Astrocyte (in vitro differentiated cells and primary cell): Measurements from ENCODE around the gene COG4.

Experiments
- CTCF ChIP-seq: IDR thresholded peaks from 2 replicates; pipeline ENCODE4 v1.5.1; 2011; ENCODE audit warnings: low read depth, mild to moderate bottlenecking, inconsistent platforms, low read length, moderate library complexity; ENCODE audit not compliant: insufficient read depth
- EZH2 ChIP-seq: IDR thresholded peaks from 2 replicates; pipeline ENCODE4 v1.6.1; 2012; ENCODE audit warnings: mild to moderate bottlenecking, low read length, inconsistent platforms; ENCODE audit not compliant: insufficient read depth

GRCh38 chr16:70565053-70565452, 41.7 kb upstream of the COG4 start:
- TF ChIP-seq CTCF, result no peak
- TF ChIP-seq EZH2, result no peak
